HG03097 (cell line): Measurements from ENCODE around the gene CTRB2.
"Not testable (repeated sequence)": the region's sequence is repeated elsewhere in the genome, so short reads cannot be mapped to it uniquely, and the experiment has no call there.

Source experiments
- ATAC-seq: cut with Tn5 transposase; IDR thresholded peaks from one replicate; pipeline ENCODE4 v1.9.1; 2021; ENCODE audit not compliant: unreplicated experiment, low FRiP score

Gene CTRB2

GRCh38 chr16:75242436-75243078 is 35.6 kb upstream of the CTRB2 start:
- not testable (repeated sequence) for ATAC-seq

- no peak for ATAC-seq
Observed at GRCh38 chr16:75241955-75242354, 35.0 kb upstream of the CTRB2 start.

GRCh38 chr16:75241412-75241811 is 34.5 kb upstream of the CTRB2 start:
- no peak for ATAC-seq

- ATAC-seq, result not testable (repeated sequence)
Observed at GRCh38 chr16:75240633-75241032, 33.7 kb upstream of the CTRB2 start.

GRCh38 chr16:75239542-75240122 is 32.7 kb upstream of the CTRB2 start:
- no peak for ATAC-seq

GRCh38 chr16:75238853-75239541 is 32.0 kb upstream of the CTRB2 start:
- ATAC-seq, result no peak

GRCh38 chr16:75238132-75238852 is 31.3 kb upstream of the CTRB2 start:
- no peak for ATAC-seq

- no peak for ATAC-seq
Observed at GRCh38 chr16:75237398-75238131, 30.6 kb upstream of the CTRB2 start.

- no peak for ATAC-seq
Observed at GRCh38 chr16:75236736-75237397, 29.9 kb upstream of the CTRB2 start.

GRCh38 chr16:75236232-75236631 is 29.3 kb upstream of the CTRB2 start:
- ATAC-seq, result no peak

- no peak for ATAC-seq
Observed at GRCh38 chr16:75235721-75236193, 28.8 kb upstream of the CTRB2 start.

GRCh38 chr16:75234856-75235696 is 28.1 kb upstream of the CTRB2 start:
- ATAC-seq, result no peak

- ATAC-seq, result no peak
Observed at GRCh38 chr16:75233611-75233938, 26.6 kb upstream of the CTRB2 start.

GRCh38 chr16:75231570-75231969 is 24.6 kb upstream of the CTRB2 start:
- no peak for ATAC-seq

GRCh38 chr16:75230471-75231110 is 23.6 kb upstream of the CTRB2 start:
- no peak for ATAC-seq

- no peak for ATAC-seq
Observed at GRCh38 chr16:75229172-75230031, 22.4 kb upstream of the CTRB2 start.

- ATAC-seq, result no peak
Observed at GRCh38 chr16:75228143-75228976, 21.4 kb upstream of the CTRB2 start.
